ENCODE results near the gene ZNF469.

Gene ZNF469

GRCh38 chr16:88414521-88415380 is 32.0 kb downstream of the ZNF469 start:
- no peak for DNase-seq

- DNase-seq = no peak
Measured at GRCh38 chr16:88415381-88415705, 32.6 kb downstream of the ZNF469 start.

GRCh38 chr16:88415713-88416323 is 33.1 kb downstream of the ZNF469 start:
- DNase-seq = no peak

GRCh38 chr16:88416686-88417085 is 33.9 kb downstream of the ZNF469 start:
- DNase-seq = no peak

- no peak for DNase-seq
Measured at GRCh38 chr16:88417684-88418476, 35.1 kb downstream of the ZNF469 start.

- no peak for DNase-seq
Measured at GRCh38 chr16:88418869-88419268, 36.1 kb downstream of the ZNF469 start.

GRCh38 chr16:88419790-88420189 is 37.0 kb downstream of the ZNF469 start:
- no peak for DNase-seq

GRCh38 chr16:88420496-88420895 is 37.7 kb downstream of the ZNF469 start:
- DNase-seq = no peak

- no peak for DNase-seq
Measured at GRCh38 chr16:88421301-88421700, 38.5 kb downstream of the ZNF469 start.

- no peak for DNase-seq
Measured at GRCh38 chr16:88421871-88422433, 39.2 kb downstream of the ZNF469 start.

GRCh38 chr16:88422733-88423447 is 40.1 kb downstream of the ZNF469 start:
- no peak for DNase-seq

- no peak for DNase-seq
Measured at GRCh38 chr16:88423448-88423850, 40.7 kb downstream of the ZNF469 start.

GRCh38 chr16:88424587-88425235 is 42.0 kb downstream of the ZNF469 start:
- no peak for DNase-seq

- DNase-seq = no peak
Measured at GRCh38 chr16:88426018-88426417, 43.3 kb downstream of the ZNF469 start.

GRCh38 chr16:88427376-88427775 is 44.6 kb downstream of the ZNF469 start:
- DNase-seq = no peak

GRCh38 chr16:88428156-88428555 is 45.4 kb downstream of the ZNF469 start:
- DNase-seq = no peak

GRCh38 chr16:88428616-88429386 is 46.0 kb downstream of the ZNF469 start:
- no peak for DNase-seq

GRCh38 chr16:88429387-88430184 is 46.8 kb downstream of the ZNF469 start:
- no peak for DNase-seq

- peak in 1 of 2 donors; percentile 24 for DNase-seq
Measured at GRCh38 chr16:88430185-88430523, 47.4 kb downstream of the ZNF469 start.

All from stimulated activated CD4-positive, alpha-beta T cell treated with anti-CD3 and anti-CD28 coated beads, Interleukin-2, amount 100 ng/mL, for 24 hours (primary cell).